22Rv1 (cell line): ENCODE results near the gene DUSP12.

Source experiments
- ZFX ChIP-seq: fragments of 450-650 bp; IDR thresholded peaks from 2 replicates; pipeline ENCODE4 v1.6.1; 2017; ENCODE audit warnings: antibody characterized with exemption, borderline replicate concordance
- TF ChIP-seq, protein P1 (sequence below): fragments of 450-650 bp; IDR thresholded peaks from 2 replicates; pipeline ENCODE4 v1.5.1; 2017; ENCODE audit warnings: mild to moderate bottlenecking

DNA sequence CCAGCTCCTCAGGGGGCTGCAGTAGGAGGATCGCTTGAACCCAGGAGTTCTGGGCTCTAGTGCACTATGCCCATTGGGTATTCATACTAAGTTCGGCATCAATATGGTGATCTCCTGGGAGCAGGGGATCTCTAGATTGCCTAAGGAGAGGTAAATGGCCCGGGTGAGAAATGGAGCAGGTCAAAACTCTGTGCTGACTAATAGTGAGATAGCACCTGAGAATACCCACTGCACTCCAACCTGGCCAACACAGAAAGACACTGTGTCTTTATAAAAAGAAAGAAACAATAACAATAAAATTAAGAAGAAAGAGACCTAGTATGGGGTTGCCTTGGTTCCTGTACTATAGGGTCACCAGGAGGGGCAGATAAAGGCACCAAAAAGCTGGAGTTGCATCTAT is 13.7 kb upstream of the DUSP12 start:
- TF ChIP-seq, protein P1, sequence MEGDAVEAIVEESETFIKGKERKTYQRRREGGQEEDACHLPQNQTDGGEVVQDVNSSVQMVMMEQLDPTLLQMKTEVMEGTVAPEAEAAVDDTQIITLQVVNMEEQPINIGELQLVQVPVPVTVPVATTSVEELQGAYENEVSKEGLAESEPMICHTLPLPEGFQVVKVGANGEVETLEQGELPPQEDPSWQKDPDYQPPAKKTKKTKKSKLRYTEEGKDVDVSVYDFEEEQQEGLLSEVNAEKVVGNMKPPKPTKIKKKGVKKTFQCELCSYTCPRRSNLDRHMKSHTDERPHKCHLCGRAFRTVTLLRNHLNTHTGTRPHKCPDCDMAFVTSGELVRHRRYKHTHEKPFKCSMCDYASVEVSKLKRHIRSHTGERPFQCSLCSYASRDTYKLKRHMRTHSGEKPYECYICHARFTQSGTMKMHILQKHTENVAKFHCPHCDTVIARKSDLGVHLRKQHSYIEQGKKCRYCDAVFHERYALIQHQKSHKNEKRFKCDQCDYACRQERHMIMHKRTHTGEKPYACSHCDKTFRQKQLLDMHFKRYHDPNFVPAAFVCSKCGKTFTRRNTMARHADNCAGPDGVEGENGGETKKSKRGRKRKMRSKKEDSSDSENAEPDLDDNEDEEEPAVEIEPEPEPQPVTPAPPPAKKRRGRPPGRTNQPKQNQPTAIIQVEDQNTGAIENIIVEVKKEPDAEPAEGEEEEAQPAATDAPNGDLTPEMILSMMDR = no peak
- no peak for TF ChIP-seq ZFX
